Osteocyte (in vitro differentiated cells): ENCODE data around the gene GABRD. TPM values are rescaled to one million over a fixed set of nuclear protein-coding genes. Genes with fewer than 3 reads are reported as not detected.

Experiments
- DNase-seq: peaks from one replicate; pipeline ENCODE4 v3.0.0; 2021; ENCODE audit warnings: mixed read lengths; ENCODE audit not compliant: unreplicated experiment; ENCODE audit errors: extremely low spot score
- H3K27ac Mint-ChIP-seq: one replicate; pipeline ENCODE4 v1.8.0; 2021; ENCODE audit warnings: mild to moderate bottlenecking, mixed read lengths; ENCODE audit not compliant: unreplicated experiment
- H3K27me3 Mint-ChIP-seq: one replicate; pipeline ENCODE4 v1.8.0; 2021; ENCODE audit warnings: mixed read lengths; ENCODE audit not compliant: unreplicated experiment
- H3K36me3 Mint-ChIP-seq: one replicate; pipeline ENCODE4 v1.8.0; 2021; ENCODE audit warnings: mixed read lengths; ENCODE audit not compliant: unreplicated experiment
- H3K4me1 Mint-ChIP-seq: one replicate; pipeline ENCODE4 v1.8.0; 2021; ENCODE audit warnings: mixed read lengths; ENCODE audit not compliant: unreplicated experiment
- H3K4me3 Mint-ChIP-seq: one replicate; pipeline ENCODE4 v1.8.0; 2021; ENCODE audit warnings: mild to moderate bottlenecking, moderate library complexity, mixed read lengths; ENCODE audit not compliant: unreplicated experiment
- H3K9me3 Mint-ChIP-seq: one replicate; pipeline ENCODE4 v1.8.0; 2021; ENCODE audit warnings: mixed read lengths; ENCODE audit not compliant: unreplicated experiment
- CTCF ChIP-seq: fragments of 200-600 bp; sonication (generic); IDR thresholded peaks from 2 replicates; pipeline ENCODE4 v1.5.0; 2021; ENCODE audit warnings: antibody characterized with exemption, mild to moderate bottlenecking, moderate library complexity
- total RNA-seq: library from RNA; stranded (reverse); gene quantifications from 2 replicates; pipeline ENCODE4 v1.2.1, GENCODE V29; 2021

The GABRD gene
- total RNA-seq, 1 donor from 2014 or later: not detected

- H3K27me3 Mint-ChIP-seq: peaks cover 28% of the 10 kb centered on the region
- no peak for TF ChIP-seq CTCF
- no peak overlapping the region for H3K27ac Mint-ChIP-seq
- peaks cover 7% of the 10 kb centered on the region for H3K4me1 Mint-ChIP-seq
- H3K9me3 Mint-ChIP-seq: no peaks in the 10 kb centered on the region
- no peak overlapping the region for H3K4me3 Mint-ChIP-seq
- no peak for DNase-seq
- no peaks in the 10 kb centered on the region for H3K36me3 Mint-ChIP-seq
Measured at GRCh38 chr1:2053217-2053616, 34.1 kb downstream of the GABRD start.

- Mint-ChIP-seq H3K27ac (no peak overlapping the region), H3K9me3 (no peaks in the 10 kb centered on the region), H3K4me1 (peaks cover 6% of the 10 kb centered on the region), H3K36me3 (no peaks in the 10 kb centered on the region), H3K4me3 (no peak overlapping the region), H3K27me3 (peaks cover 21% of the 10 kb centered on the region)
- no peak for TF ChIP-seq CTCF
- no peak for DNase-seq
Measured at GRCh38 chr1:2053784-2054376, 34.7 kb downstream of the GABRD start.

- Mint-ChIP-seq H3K9me3 (no peaks in the 10 kb centered on the region), H3K27me3 (peaks cover 17% of the 10 kb centered on the region), H3K36me3 (no peaks in the 10 kb centered on the region), H3K27ac (no peak overlapping the region), H3K4me3 (no peak overlapping the region), H3K4me1 (no peaks in the 10 kb centered on the region)
- DNase-seq: no peak
- no peak for TF ChIP-seq CTCF
Measured at GRCh38 chr1:2054560-2054959, 35.4 kb downstream of the GABRD start.

GRCh38 chr1:2055911-2056575 is 36.9 kb downstream of the GABRD start:
- no peaks in the 10 kb centered on the region for H3K36me3 Mint-ChIP-seq
- no peaks in the 10 kb centered on the region for H3K4me1 Mint-ChIP-seq
- no peak overlapping the region for H3K27ac Mint-ChIP-seq
- peaks cover 18% of the 10 kb centered on the region for H3K27me3 Mint-ChIP-seq
- TF ChIP-seq CTCF: no peak
- H3K9me3 Mint-ChIP-seq: no peaks in the 10 kb centered on the region
- no peak overlapping the region for H3K4me3 Mint-ChIP-seq
- no peak for DNase-seq

- Mint-ChIP-seq H3K4me1 (no peaks in the 10 kb centered on the region), H3K4me3 (no peak overlapping the region), H3K36me3 (no peaks in the 10 kb centered on the region), H3K27ac (no peak overlapping the region), H3K9me3 (no peaks in the 10 kb centered on the region), H3K27me3 (peaks cover 11% of the 10 kb centered on the region)
- no peak for DNase-seq
- TF ChIP-seq CTCF: no peak
Measured at GRCh38 chr1:2056955-2057590, 37.9 kb downstream of the GABRD start.
